ENCODE measurements around the gene PRKN. TPM values are rescaled to one million over a fixed set of nuclear protein-coding genes. Genes with fewer than 3 reads are reported as not detected.

The PRKN gene
- total and polyA plus RNA-seq, 2 experiments from 2014 or later, result 11.7 to 28.1 TPM

- DNase-seq (ENCODE audit: low read depth in 1 of 2, low spot score in 1 of 2), result no peak
- no peak for TF ChIP-seq CTCF (IDR thresholded peaks at IDR 0.05; ENCODE audit: low read depth, low read length)
- Histone ChIP-seq H3K27ac (no peak overlapping the region), H3K36me3 (no peaks in the 10 kb centered on the region), H3K9me3 (ENCODE audit: low read depth) (no peaks in the 10 kb centered on the region), H3K27me3 (no peaks in the 10 kb centered on the region), H3K4me1 (ENCODE audit: low read depth) (peaks cover 15% of the 10 kb centered on the region), H3K4me3 (no peak overlapping the region)
These were observed 645.0 kb downstream of the PRKN start for GRCh38 chr6:162082520-162082919.

GRCh38 chr6:162078667-162079066, 648.9 kb downstream of the PRKN start:
- TF ChIP-seq CTCF (IDR thresholded peaks at IDR 0.05; ENCODE audit: low read depth, low read length), result no peak
- no peak overlapping the region for H3K27ac ChIP-seq
- no peak overlapping the region for H3K4me3 ChIP-seq
- H3K4me1 ChIP-seq (ENCODE audit: low read depth), result peaks cover 25% of the 10 kb centered on the region
- H3K27me3 ChIP-seq, result no peaks in the 10 kb centered on the region
- no peaks in the 10 kb centered on the region for H3K36me3 ChIP-seq
- no peaks in the 10 kb centered on the region for H3K9me3 ChIP-seq (ENCODE audit: low read depth)
- DNase-seq (ENCODE audit: low read depth in 1 of 2, low spot score in 1 of 2), result no peak

- TF ChIP-seq CTCF (IDR thresholded peaks at IDR 0.05; ENCODE audit: low read depth, low read length), result no peak
- Histone ChIP-seq H3K4me1 (ENCODE audit: low read depth) (peaks cover 25% of the 10 kb centered on the region), H3K36me3 (no peaks in the 10 kb centered on the region), H3K9me3 (ENCODE audit: low read depth) (no peaks in the 10 kb centered on the region), H3K27me3 (no peaks in the 10 kb centered on the region), H3K4me3 (no peak overlapping the region), H3K27ac (no peak overlapping the region)
- no peak for DNase-seq (ENCODE audit: low read depth in 1 of 2, low spot score in 1 of 2)
These were observed 649.4 kb downstream of the PRKN start for GRCh38 chr6:162078126-162078525.

GRCh38 chr6:162076816-162077215, 650.8 kb downstream of the PRKN start:
- H3K27ac ChIP-seq, result no peak overlapping the region
- no peaks in the 10 kb centered on the region for H3K36me3 ChIP-seq
- H3K4me3 ChIP-seq, result no peak overlapping the region
- no peaks in the 10 kb centered on the region for H3K27me3 ChIP-seq
- no peaks in the 10 kb centered on the region for H3K9me3 ChIP-seq (ENCODE audit: low read depth)
- H3K4me1 ChIP-seq (ENCODE audit: low read depth), result peaks cover 25% of the 10 kb centered on the region
- TF ChIP-seq CTCF (IDR thresholded peaks at IDR 0.05; ENCODE audit: low read depth, low read length), result no peak
- DNase-seq (ENCODE audit: low read depth in 1 of 2, low spot score in 1 of 2), result no peak

DNA sequence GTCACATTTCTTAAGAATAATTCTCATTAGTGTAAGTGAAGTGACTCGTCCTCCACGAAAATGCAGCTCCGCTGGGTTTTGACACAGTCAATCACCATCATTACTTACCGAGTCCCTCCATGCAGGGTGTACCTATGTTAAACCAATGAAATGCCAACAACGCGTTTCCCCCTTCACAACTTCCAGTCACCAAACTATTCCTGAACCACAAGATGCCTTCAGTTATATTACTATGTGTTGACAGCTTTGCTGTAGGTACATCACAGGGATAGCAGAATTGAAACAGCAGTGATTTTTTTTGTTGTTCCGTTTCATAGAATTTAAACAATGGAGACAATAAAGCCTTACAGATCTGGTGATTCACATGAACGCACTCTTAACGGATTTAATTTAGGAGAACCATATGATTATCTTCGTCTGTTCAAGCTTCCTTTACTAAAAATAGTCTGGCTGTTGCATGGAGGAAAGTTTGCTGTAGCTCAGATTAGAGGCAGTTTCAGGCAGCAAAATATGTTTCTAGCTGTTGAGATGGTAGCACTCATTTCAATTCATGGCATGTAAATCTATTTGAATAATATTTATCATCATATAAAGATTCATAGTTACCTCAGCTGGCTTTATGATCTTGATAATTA, 652.8 kb downstream of the PRKN start:
- H3K4me1 ChIP-seq (ENCODE audit: low read depth), result peaks cover 24% of the 10 kb centered on the region
- H3K9me3 ChIP-seq (ENCODE audit: low read depth), result no peaks in the 10 kb centered on the region
- DNase-seq (ENCODE audit: low read depth in 1 of 2, low spot score in 1 of 2), result no peak
- H3K27ac ChIP-seq, result no peak overlapping the region
- TF ChIP-seq CTCF (IDR thresholded peaks at IDR 0.05; ENCODE audit: low read depth, low read length), result no peak
- H3K36me3 ChIP-seq, result no peaks in the 10 kb centered on the region
- H3K4me3 ChIP-seq, result no peak overlapping the region
- no peaks in the 10 kb centered on the region for H3K27me3 ChIP-seq
